GM21619 (cell line): ENCODE results near the gene DCAF17.
A peak's percentile ranks its signal among the peaks of the same experiment; 100 is the strongest.

Experiments used
- ATAC-seq: cut with Tn5 transposase; IDR thresholded peaks from one replicate; pipeline ENCODE4 v1.9.1; 2021; ENCODE audit not compliant: unreplicated experiment

DCAF17 gene, protein sequence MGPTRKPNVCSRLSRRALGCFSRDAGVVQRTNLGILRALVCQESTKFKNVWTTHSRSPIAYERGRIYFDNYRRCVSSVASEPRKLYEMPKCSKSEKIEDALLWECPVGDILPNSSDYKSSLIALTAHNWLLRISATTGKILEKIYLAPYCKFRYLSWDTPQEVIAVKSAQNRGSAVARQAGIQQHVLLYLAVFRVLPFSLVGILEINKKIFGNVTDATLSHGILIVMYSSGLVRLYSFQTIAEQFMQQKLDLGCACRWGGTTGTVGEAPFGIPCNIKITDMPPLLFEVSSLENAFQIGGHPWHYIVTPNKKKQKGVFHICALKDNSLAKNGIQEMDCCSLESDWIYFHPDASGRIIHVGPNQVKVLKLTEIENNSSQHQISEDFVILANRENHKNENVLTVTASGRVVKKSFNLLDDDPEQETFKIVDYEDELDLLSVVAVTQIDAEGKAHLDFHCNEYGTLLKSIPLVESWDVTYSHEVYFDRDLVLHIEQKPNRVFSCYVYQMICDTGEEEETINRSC

GRCh38 chr2:171434013-171434989 is at the start of gene DCAF17:
TSS of gene DCAF17 (plus strand) at chr2:171434226. CDS start at chr2:171434578, 352 bp downstream.
- ATAC-seq, result peak; percentile 89

- no peak for ATAC-seq
Observed at GRCh38 chr2:171386627-171387026, 47.4 kb upstream of the DCAF17 start.

DNA sequence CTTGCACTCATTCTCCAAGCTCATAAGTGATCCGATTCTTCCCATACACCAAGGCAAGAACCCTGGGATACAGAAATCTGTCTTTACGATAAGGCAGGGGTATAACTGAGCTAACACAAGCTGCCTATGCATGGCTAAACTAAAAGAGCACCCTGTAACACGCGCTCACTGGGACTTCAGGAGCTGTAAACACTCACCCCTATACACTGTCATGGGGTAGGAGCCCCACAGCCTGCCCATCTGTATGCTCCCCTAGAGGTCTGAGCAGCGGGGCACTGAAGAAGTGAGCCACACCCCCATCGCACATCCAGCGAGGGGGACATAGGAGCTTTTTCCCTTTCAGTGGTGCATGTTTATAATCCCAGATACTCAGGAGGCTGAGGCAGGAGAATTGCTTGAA is 47.0 kb upstream of the DCAF17 start:
- ATAC-seq, result no peak

GRCh38 chr2:171389325-171389724 is 44.7 kb upstream of the DCAF17 start:
- ATAC-seq, result peak; percentile 50

- peak; percentile 6 for ATAC-seq
Observed at GRCh38 chr2:171389780-171390179, 44.2 kb upstream of the DCAF17 start.

DNA sequence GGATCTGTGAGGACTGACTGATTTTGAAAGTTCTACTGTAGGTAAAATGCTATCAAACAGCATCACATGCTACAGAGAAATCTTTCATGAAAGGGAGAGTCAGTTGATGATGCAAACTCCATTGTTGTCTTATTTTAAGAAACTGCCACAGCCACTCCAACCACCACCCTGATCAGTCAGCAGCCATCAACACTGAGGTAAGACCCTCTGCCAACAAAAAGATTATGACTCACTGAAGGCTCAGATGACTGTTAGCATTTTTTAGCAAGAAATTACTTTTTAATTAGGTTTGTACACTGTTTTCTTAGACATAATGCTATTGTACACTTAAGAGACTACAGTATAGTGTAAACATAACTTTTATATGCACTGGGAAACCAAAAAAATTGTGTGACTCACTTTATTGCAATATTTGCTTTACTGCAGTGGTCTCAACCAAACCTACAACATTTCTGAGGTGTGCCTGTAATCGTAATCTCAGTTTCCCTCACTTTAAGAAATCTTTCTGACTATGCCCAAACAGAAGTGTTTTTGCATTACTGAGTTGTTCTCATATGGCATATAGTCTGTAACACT is 43.0 kb upstream of the DCAF17 start:
- ATAC-seq, result no peak

DNA sequence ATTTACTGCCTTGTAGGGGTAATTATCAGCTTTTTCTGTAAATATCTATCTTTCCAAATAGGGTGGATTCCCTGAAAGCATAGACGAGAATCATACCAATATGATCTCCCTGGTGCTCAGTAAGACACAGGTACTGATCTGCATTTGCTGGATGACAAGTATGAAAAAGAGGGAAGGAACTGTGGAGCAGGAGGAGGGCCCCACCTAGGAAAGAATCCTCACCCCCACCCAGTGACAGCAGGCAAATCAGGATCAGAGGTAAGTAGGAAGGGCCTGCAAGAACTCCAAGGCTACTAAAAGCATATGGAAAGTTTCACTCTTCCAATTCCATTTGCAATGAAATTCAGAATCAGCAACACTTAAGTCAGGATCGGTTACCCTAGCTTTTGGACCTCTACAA is 42.5 kb upstream of the DCAF17 start:
- ATAC-seq, result no peak

DNA sequence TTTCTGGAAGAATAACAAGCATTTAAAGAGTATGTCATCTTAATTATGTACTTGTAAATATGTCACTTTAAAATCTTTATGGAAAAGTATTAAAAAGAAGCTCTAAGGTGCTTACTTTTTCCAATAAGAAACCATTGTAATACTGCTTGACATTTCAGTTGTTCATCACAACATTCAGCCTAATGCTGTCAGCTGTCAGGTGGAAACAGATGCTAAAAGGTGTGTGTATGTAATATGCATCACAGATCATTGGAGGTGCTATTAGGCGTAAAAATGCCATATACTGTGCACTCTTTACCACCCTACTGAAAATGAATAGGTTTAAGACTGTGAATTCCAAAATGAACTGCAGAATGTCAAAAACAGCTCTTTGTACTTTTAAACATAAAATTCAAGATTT is 40.5 kb upstream of the DCAF17 start:
- ATAC-seq, result no peak

GRCh38 chr2:171394164-171394740 is 39.8 kb upstream of the DCAF17 start:
- ATAC-seq, result no peak

DNA sequence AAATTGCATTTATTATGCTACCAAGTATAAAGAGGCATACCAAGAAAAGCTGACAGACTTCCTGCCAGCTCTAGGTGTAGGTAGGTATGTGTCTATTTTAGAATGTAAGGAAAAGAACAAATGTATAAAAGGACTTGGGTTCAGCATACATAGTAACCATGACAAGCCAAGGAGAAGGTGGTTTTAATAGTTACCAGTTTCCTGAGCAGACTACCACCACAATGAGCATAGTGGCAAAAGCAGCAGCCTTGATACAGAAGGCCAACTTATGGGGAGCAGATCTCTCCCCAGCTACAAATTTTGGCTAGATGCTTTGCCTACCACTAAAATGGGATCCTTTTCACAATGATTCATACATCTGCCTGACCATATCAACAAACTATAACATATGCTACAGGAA is 34.7 kb upstream of the DCAF17 start:
- ATAC-seq, result no peak

DNA sequence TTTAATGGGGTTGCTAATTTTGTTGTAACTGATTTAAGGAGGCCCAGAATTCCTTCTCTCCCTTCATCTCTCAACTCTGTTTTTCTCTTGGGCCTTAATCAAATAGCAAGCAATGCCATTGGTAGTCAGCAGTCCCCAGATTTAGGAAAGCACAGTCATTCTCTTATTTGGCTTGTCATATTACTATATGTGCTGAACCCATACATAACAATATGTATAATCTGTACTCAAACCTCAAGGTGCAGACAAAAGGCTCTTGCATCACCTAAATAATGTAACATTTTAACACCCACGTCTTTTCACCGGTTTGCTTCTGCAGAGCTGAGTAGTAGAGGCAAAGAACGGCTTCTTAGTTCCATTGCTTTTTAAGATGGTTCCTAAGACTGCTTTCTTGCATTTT is 33.6 kb upstream of the DCAF17 start:
- ATAC-seq, result no peak

- no peak for ATAC-seq
Observed at GRCh38 chr2:171401947-171402346, 32.1 kb upstream of the DCAF17 start.

GRCh38 chr2:171402906-171403580 is 31.0 kb upstream of the DCAF17 start:
- no peak for ATAC-seq

DNA sequence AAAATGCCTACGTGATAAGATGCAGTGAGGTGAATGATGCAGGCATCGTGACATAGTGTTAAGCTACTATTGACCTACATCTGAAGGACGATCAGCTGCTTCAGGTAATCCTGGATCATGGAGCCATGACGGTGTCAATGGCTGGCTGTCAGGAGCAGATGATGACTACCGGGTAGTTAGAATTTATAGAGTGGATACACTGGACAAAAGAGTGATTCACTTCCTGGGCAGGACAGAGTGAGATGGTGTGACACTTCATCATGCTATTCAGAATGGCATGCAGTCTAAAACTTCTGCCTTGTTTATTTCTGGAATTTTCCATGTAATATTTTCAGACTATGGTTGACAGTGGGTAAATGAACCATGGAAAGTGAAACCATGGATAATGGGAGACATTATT is 29.8 kb upstream of the DCAF17 start:
- no peak for ATAC-seq

DNA sequence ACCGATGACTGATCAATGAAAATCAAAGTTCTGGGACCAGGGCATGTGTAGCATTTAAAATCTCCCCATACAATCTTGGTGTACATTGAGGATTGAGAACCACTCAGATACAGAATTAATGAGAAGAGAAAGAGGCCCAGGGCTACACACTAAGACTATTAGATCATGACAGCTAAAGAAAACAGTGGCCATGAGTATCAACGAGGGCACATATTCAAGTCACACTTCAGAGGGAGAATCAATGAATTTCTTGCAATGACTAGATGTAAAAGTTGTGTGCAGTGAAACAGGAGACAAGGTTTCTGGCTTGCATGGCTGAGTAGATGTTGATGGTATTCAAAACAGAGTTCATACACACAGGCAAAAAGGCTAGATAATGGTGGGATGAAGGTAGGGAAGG is 29.3 kb upstream of the DCAF17 start:
- ATAC-seq, result no peak

DNA sequence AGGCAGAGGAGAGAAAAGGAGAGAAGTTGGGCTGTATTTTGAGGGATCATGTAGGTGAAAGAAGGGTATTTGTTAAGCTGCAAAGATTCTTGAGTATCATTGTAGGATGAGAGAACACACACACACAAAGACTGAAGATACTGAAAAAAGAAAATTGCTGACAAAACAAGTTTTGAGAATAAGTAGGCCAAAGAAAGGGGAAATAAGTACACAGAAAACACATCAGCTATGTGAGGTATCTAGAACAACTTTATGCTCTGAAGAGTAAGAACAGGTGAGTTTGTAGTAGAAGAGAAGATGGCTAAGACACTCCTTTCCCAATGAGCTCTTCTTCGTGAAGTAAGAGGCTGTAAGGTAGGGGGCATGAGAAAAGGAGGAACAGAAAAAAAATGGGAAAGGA is 28.5 kb upstream of the DCAF17 start:
- no peak for ATAC-seq

DNA sequence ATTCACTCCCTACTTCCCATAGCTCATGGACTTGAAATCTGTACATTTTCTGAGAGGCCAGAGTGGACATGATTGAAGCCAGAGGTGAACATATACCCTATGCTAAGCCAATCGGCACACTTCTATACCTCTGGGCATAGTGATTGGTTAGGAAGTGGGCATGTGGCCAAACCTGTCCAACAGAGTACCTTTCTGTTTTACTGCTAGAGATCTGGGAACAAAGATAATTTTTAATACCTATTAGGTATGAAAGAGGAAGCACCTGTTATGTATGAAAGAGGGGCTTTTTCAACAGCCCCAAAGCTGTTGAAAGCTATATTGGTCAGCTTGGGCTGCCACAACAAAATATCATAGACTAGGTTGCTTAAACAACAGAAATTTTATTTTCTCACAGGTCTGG is 28.0 kb upstream of the DCAF17 start:
- ATAC-seq, result peak; percentile 60

DNA sequence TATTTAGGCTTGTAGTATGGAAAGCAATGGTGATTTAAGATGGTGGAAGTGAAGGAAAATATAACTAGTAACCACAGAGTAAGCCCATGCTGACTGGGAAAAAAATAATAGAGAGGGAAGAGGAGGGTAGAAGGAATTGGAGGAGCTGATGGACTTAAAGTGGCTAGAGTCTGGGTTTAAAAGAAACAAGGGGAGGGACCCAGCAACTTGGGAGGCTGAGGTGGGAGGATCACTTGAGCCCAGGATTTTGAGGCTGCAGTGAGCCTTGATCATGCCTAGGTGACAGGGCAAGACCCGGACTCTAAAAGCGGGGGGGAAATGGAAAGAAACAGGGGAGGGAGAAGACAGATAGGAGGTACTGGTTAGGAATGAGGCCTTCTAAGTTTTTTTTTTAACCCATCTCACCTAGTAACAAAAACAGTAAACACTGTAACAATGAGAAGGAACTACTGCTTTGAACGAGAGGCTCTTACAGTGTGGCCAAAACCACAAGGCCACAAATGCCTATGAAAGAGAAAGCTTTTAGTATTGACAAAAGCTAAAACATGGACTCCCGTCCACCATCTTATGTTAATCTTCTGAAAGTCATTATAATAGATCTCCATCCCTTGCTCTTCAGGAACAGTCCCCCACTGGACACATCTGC is 26.9 kb upstream of the DCAF17 start:
- no peak for ATAC-seq

DNA sequence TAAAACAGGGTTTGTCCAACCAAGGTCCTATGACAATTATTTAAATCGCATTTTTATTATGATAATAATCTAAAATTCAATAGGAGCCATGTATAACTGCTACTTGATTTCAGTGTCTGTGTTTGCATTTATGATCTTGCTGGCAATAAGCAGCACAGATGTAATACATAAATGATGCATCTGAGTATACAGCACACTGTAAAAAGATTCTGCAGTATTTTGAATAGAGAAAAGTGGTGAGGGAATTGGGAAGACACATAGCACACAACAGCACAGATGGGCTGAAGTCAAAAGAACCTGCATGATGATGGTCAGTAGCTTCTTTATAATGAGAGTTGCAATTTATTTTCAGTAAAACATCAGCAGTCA is 26.4 kb upstream of the DCAF17 start:
- ATAC-seq, result no peak

DNA sequence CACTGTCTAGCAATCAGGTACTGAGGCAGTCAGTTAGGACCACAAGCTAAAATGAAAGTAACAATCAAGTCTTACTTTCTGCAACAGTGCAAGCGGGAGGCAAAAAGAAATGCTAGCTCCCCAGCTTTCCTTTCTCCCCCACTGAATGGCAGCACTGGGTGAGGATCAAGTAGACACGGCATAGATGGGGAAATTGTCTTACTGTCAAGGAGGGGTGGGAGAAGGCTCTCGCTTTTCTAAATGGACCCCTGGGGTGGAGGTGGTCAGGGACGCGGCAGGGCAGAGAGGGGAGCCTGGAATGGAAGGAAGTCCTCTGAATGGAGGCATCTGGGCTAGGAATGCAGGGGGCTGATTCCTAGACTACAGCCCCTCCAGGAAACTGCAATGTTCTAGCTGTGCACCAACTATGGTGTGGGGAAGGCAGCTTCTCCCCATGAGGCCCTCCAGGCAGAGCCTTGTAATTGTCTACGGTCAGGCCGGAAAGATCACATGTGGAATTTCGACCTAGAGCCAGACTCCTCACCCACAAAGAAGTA is 24.5 kb upstream of the DCAF17 start:
- ATAC-seq, result no peak
